PC-3 (cell line): ENCODE results near the gene KSR1.

Experiments used
- EZH2 ChIP-seq: fragments of 300-600 bp; sonication (generic); IDR thresholded peaks from one replicate; pipeline ENCODE4 v1.6.1; 2017; ENCODE audit warnings: antibody characterized with exemption, mild to moderate bottlenecking, low read length; ENCODE audit not compliant: unreplicated experiment
- TF ChIP-seq, protein P1 (sequence below): fragments of 300-600 bp; sonication (generic); conservative IDR thresholded peaks from 2 replicates; pipeline ENCODE4 v1.5.1; 2017; ENCODE audit warnings: antibody characterized with exemption, low read depth, mild to moderate bottlenecking, low read length

DNA sequence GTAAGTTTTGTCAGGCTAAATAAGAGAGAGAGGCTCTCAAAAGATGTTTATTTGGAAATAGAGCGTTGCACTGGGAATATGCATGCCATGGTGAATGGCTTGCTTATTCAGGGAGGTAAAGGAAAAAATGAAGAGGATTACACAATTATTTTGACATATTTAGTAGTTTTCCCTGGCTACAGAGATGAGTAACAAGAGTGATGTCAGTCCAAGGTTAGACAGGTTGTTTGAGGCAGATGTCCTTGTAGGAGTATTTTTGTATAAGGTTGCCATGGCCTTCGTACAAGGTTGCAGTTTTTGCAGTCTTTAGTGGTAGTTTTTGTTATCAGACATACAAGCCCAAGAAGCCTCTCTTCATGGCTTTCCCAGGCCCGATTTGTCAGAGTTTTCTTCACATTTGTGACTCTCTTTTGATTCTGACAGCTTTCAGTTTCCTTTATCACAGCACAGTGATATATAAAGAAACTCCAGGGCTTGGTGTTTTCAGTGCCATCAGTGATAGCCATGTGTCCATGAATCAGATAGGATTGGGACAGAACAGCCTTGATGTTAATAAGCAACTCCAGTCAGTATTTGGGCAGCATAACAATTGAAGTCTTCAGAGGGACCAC, 156.0 kb downstream of the KSR1 start:
- TF ChIP-seq, protein P1, sequence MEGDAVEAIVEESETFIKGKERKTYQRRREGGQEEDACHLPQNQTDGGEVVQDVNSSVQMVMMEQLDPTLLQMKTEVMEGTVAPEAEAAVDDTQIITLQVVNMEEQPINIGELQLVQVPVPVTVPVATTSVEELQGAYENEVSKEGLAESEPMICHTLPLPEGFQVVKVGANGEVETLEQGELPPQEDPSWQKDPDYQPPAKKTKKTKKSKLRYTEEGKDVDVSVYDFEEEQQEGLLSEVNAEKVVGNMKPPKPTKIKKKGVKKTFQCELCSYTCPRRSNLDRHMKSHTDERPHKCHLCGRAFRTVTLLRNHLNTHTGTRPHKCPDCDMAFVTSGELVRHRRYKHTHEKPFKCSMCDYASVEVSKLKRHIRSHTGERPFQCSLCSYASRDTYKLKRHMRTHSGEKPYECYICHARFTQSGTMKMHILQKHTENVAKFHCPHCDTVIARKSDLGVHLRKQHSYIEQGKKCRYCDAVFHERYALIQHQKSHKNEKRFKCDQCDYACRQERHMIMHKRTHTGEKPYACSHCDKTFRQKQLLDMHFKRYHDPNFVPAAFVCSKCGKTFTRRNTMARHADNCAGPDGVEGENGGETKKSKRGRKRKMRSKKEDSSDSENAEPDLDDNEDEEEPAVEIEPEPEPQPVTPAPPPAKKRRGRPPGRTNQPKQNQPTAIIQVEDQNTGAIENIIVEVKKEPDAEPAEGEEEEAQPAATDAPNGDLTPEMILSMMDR, result no peak
- no peak for TF ChIP-seq EZH2
